GM19023 (cell line): ENCODE measurements around the gene IFNAR1.
A peak's percentile ranks its signal among the peaks of the same experiment; 100 is the strongest.
"Not testable (repeated sequence)": the region's sequence is repeated elsewhere in the genome, so short reads cannot be mapped to it uniquely, and the experiment has no call there.

Experiments used
- ATAC-seq: cut with Tn5 transposase; IDR thresholded peaks from one replicate; pipeline ENCODE4 v1.9.1; 2021; ENCODE audit warnings: mild to moderate bottlenecking, moderate library complexity; ENCODE audit not compliant: unreplicated experiment

The IFNAR1 gene

GRCh38 chr21:33374080-33374449, 49.3 kb downstream of the IFNAR1 start:
- ATAC-seq = no peak

GRCh38 chr21:33374450-33375096, 49.8 kb downstream of the IFNAR1 start:
- ATAC-seq = no peak

GRCh38 chr21:33375101-33375644, 50.4 kb downstream of the IFNAR1 start:
- no peak for ATAC-seq

- ATAC-seq = no peak
Observed at GRCh38 chr21:33377221-33377920, 52.6 kb downstream of the IFNAR1 start.

- no peak for ATAC-seq
Observed at GRCh38 chr21:33378081-33378480, 53.3 kb downstream of the IFNAR1 start.

GRCh38 chr21:33379934-33380333, 55.2 kb downstream of the IFNAR1 start:
- not testable (repeated sequence) for ATAC-seq

- ATAC-seq = peak; percentile 50
Observed at GRCh38 chr21:33380483-33380998, 55.8 kb downstream of the IFNAR1 start.

- ATAC-seq = not testable (repeated sequence)
Observed at GRCh38 chr21:33381381-33381780, 56.6 kb downstream of the IFNAR1 start.

GRCh38 chr21:33383056-33383888, 58.5 kb downstream of the IFNAR1 start:
- ATAC-seq = peak; percentile 75

- ATAC-seq = no peak
Observed at GRCh38 chr21:33384841-33385331, 60.1 kb downstream of the IFNAR1 start.

GRCh38 chr21:33386222-33386784, 61.5 kb downstream of the IFNAR1 start:
- ATAC-seq = no peak

- ATAC-seq = no peak
Observed at GRCh38 chr21:33387294-33387693, 62.5 kb downstream of the IFNAR1 start.

GRCh38 chr21:33388188-33388587, 63.4 kb downstream of the IFNAR1 start:
- no peak for ATAC-seq

GRCh38 chr21:33390479-33390878, 65.7 kb downstream of the IFNAR1 start:
- ATAC-seq = no peak

GRCh38 chr21:33391656-33392055, 66.9 kb downstream of the IFNAR1 start:
- ATAC-seq = no peak

GRCh38 chr21:33392284-33392985, 67.7 kb downstream of the IFNAR1 start:
- ATAC-seq = no peak

- ATAC-seq = no peak
Observed at GRCh38 chr21:33393348-33393747, 68.6 kb downstream of the IFNAR1 start.

GRCh38 chr21:33394260-33394659, 69.5 kb downstream of the IFNAR1 start:
- no peak for ATAC-seq

GRCh38 chr21:33395891-33396331, 71.1 kb downstream of the IFNAR1 start:
- ATAC-seq = no peak

GRCh38 chr21:33396436-33396835, 71.7 kb downstream of the IFNAR1 start:
- ATAC-seq = no peak
